Trophoblast cell (in vitro differentiated cells and primary cell): ENCODE data around the gene TLE4.
A peak's percentile ranks its signal among the peaks of the same experiment; 100 is the strongest.

Experiments used
- DNase-seq, 2 donors: peaks; one replicate each; pipeline ENCODE4 v3.0.0-alpha.2; 2016
- H2AFZ ChIP-seq: 2 replicates; pipeline ENCODE4 v1.6.1; 2013; ENCODE audit warnings: low read length, moderate library complexity, mild to moderate bottlenecking; ENCODE audit not compliant: insufficient read depth, poor library complexity
- H2AK5ac ChIP-seq: 2 replicates; pipeline ENCODE4 v1.6.1; 2013; ENCODE audit warnings: mild to moderate bottlenecking, low read length
- H2BK120ac ChIP-seq: 2 replicates; pipeline ENCODE4 v1.6.1; 2013; ENCODE audit warnings: low read length, mild to moderate bottlenecking, moderate library complexity; ENCODE audit not compliant: insufficient read depth, poor library complexity
- H2BK12ac ChIP-seq: 2 replicates; pipeline ENCODE4 v1.6.1; 2013; ENCODE audit warnings: mild to moderate bottlenecking, low read length, moderate library complexity
- H2BK5ac ChIP-seq: 2 replicates; pipeline ENCODE4 v1.6.1; 2013; ENCODE audit warnings: low read length, low read depth, moderate library complexity, mild to moderate bottlenecking; ENCODE audit not compliant: poor library complexity
- H3K14ac ChIP-seq: 2 replicates; pipeline ENCODE4 v1.6.1; 2013; ENCODE audit warnings: mild to moderate bottlenecking, low read length
- H3K18ac ChIP-seq: 2 replicates; pipeline ENCODE4 v1.6.1; 2013; ENCODE audit warnings: mild to moderate bottlenecking, low read length
- H3K23ac ChIP-seq: 2 replicates; pipeline ENCODE4 v1.6.1; 2013; ENCODE audit warnings: low read length
- H3K27ac ChIP-seq: 2 replicates; pipeline ENCODE4 v1.5.1; 2013; ENCODE audit warnings: low read depth, mild to moderate bottlenecking, inconsistent platforms, low read length, moderate library complexity
- H3K27me3 ChIP-seq: 2 replicates; pipeline ENCODE4 v1.6.1; 2013; ENCODE audit warnings: inconsistent platforms, mild to moderate bottlenecking, low read length, moderate library complexity; ENCODE audit not compliant: insufficient read depth
- H3K36me3 ChIP-seq, 2 experiments: 1 replicate in 1 of 2; 2 replicates in 1 of 2; pipeline ENCODE4 v1.6.1; 2013; ENCODE audit warnings: low read length in 2 of 2, mild to moderate bottlenecking in 2 of 2, moderate library complexity in 1 of 2; ENCODE audit not compliant: insufficient read depth in 2 of 2, control insufficient read depth in 1 of 2
- H3K4ac ChIP-seq: 2 replicates; pipeline ENCODE4 v1.6.1; 2013; ENCODE audit warnings: low read depth, mild to moderate bottlenecking, low read length, moderate library complexity
- H3K4me1 ChIP-seq, 2 experiments: 1 replicate in 1 of 2; 2 replicates in 1 of 2; pipeline ENCODE4 v1.6.1; 2013; ENCODE audit warnings: low read length in 2 of 2, mild to moderate bottlenecking in 2 of 2, moderate library complexity in 1 of 2; ENCODE audit not compliant: insufficient read depth in 2 of 2, control insufficient read depth in 1 of 2
- H3K4me2 ChIP-seq: 2 replicates; pipeline ENCODE4 v1.6.1; 2013; ENCODE audit warnings: inconsistent platforms, mild to moderate bottlenecking, low read length, moderate library complexity
- H3K4me3 ChIP-seq: 2 replicates; pipeline ENCODE4 v1.5.1; 2013; ENCODE audit warnings: mild to moderate bottlenecking, low read depth, low read length, inconsistent platforms
- H3K79me1 ChIP-seq: one replicate; pipeline ENCODE4 v1.6.1; 2013; ENCODE audit warnings: low read length
- H3K79me2 ChIP-seq: 2 replicates; pipeline ENCODE4 v1.6.1; 2013; ENCODE audit warnings: low read length, mild to moderate bottlenecking; ENCODE audit not compliant: control insufficient read depth, insufficient read depth, poor library complexity
- H3K9ac ChIP-seq: 2 replicates; pipeline ENCODE4 v1.6.1; 2013; ENCODE audit warnings: mild to moderate bottlenecking, low read length
- H3K9me3 ChIP-seq: 2 replicates; pipeline ENCODE4 v1.6.1; 2013; ENCODE audit warnings: low read depth, mild to moderate bottlenecking, control low read depth, inconsistent platforms, low read length; ENCODE audit not compliant: insufficient read depth
- H4K12ac ChIP-seq: 2 replicates; pipeline ENCODE4 v1.6.1; 2013; ENCODE audit warnings: low read depth, mild to moderate bottlenecking, low read length, moderate library complexity
- H4K8ac ChIP-seq: 2 replicates; pipeline ENCODE4 v1.6.1; 2013; ENCODE audit warnings: low read depth, mild to moderate bottlenecking, low read length, moderate library complexity
- H4K91ac ChIP-seq: one replicate; pipeline ENCODE4 v1.6.1; 2013; ENCODE audit warnings: low read depth, mild to moderate bottlenecking, low read length, moderate library complexity
- WGBS: extraction: QIAGEN DNeasy Blood & Tissue Kit; methylation state at CpG from one replicate; pipeline ENCODE4 v1.1.7; 2013; ENCODE audit warnings: missing lambda C conversion rate; ENCODE audit not compliant: insufficient read length, insufficient coverage; ENCODE audit errors: extremely low coverage; 5-methylcytosine and 5-hydroxymethylcytosine counted together

TLE4 gene

GRCh38 chr9:79644048-79644447 is 72.3 kb downstream of the TLE4 start:
- no peak overlapping the region for H3K18ac ChIP-seq
- H3K4me2 ChIP-seq = no peak overlapping the region
- no peak overlapping the region for H3K14ac ChIP-seq
- no CpG with 5 or more reads among the region's 6 CpGs for WGBS
- no peaks in the 10 kb centered on the region for H3K9me3 ChIP-seq
- H3K4me1 ChIP-seq = no peaks in the 10 kb centered on the region
- no peak overlapping the region for H2BK120ac ChIP-seq
- DNase-seq = no peak
- no peak overlapping the region for H2AFZ ChIP-seq
- H3K9ac ChIP-seq = no peak overlapping the region
- H3K79me1 ChIP-seq = no peaks in the 10 kb centered on the region
- H3K23ac ChIP-seq = no peak overlapping the region
- H3K27me3 ChIP-seq = no peaks in the 10 kb centered on the region
- peak overlapping the region; percentile 36 for H3K4ac ChIP-seq
- peaks cover 1% of the 10 kb centered on the region for H3K79me2 ChIP-seq
- no peak overlapping the region for H2AK5ac ChIP-seq
- no peak overlapping the region for H4K91ac ChIP-seq
- H3K27ac ChIP-seq = no peak overlapping the region
- H4K8ac ChIP-seq = no peak overlapping the region
- H2BK5ac ChIP-seq = no peak overlapping the region
- no peak overlapping the region for H3K4me3 ChIP-seq
- H3K36me3 ChIP-seq = peaks cover 6 to 8% of the 10 kb centered on the region in 2 experiments
- H4K12ac ChIP-seq = no peak overlapping the region
- no peak overlapping the region for H2BK12ac ChIP-seq

GRCh38 chr9:79644601-79645000 is 72.8 kb downstream of the TLE4 start:
- no peak overlapping the region for H3K4me3 ChIP-seq
- no peak overlapping the region for H2BK120ac ChIP-seq
- no peaks in the 10 kb centered on the region for H3K27me3 ChIP-seq
- no peak overlapping the region for H3K4ac ChIP-seq
- H3K9me3 ChIP-seq = no peaks in the 10 kb centered on the region
- no peak overlapping the region for H4K91ac ChIP-seq
- H2BK12ac ChIP-seq = no peak overlapping the region
- no peaks in the 10 kb centered on the region for H3K79me1 ChIP-seq
- H3K4me1 ChIP-seq = no peaks in the 10 kb centered on the region
- no peak overlapping the region for H4K12ac ChIP-seq
- H3K14ac ChIP-seq = no peak overlapping the region
- H4K8ac ChIP-seq = no peak overlapping the region
- H3K79me2 ChIP-seq = peaks cover 2% of the 10 kb centered on the region
- no peak overlapping the region for H3K4me2 ChIP-seq
- no peak overlapping the region for H2AK5ac ChIP-seq
- H2AFZ ChIP-seq = no peak overlapping the region
- no CpG with 5 or more reads among the region's 4 CpGs for WGBS
- H2BK5ac ChIP-seq = no peak overlapping the region
- peaks cover 6 to 9% of the 10 kb centered on the region in 2 experiments for H3K36me3 ChIP-seq
- no peak overlapping the region for H3K9ac ChIP-seq
- no peak overlapping the region for H3K18ac ChIP-seq
- H3K27ac ChIP-seq = no peak overlapping the region
- DNase-seq = no peak
- H3K23ac ChIP-seq = no peak overlapping the region

- peaks cover 2% of the 10 kb centered on the region for H3K79me2 ChIP-seq
- H3K4me1 ChIP-seq = no peaks in the 10 kb centered on the region
- H2BK12ac ChIP-seq = no peak overlapping the region
- no peak for DNase-seq
- no peak overlapping the region for H3K4me3 ChIP-seq
- H3K9ac ChIP-seq = no peak overlapping the region
- no peak overlapping the region for H3K23ac ChIP-seq
- no peak overlapping the region for H4K12ac ChIP-seq
- H3K14ac ChIP-seq = no peak overlapping the region
- H2AFZ ChIP-seq = no peak overlapping the region
- no peak overlapping the region for H2BK120ac ChIP-seq
- no peaks in the 10 kb centered on the region for H3K27me3 ChIP-seq
- peaks cover 6 to 12% of the 10 kb centered on the region in 2 experiments for H3K36me3 ChIP-seq
- no peak overlapping the region for H4K91ac ChIP-seq
- H4K8ac ChIP-seq = no peak overlapping the region
- H3K79me1 ChIP-seq = no peaks in the 10 kb centered on the region
- H2AK5ac ChIP-seq = no peak overlapping the region
- H3K27ac ChIP-seq = no peak overlapping the region
- WGBS = 100% methylated on average over 1 of the region's 3 CpGs
- no peaks in the 10 kb centered on the region for H3K9me3 ChIP-seq
- H3K4ac ChIP-seq = no peak overlapping the region
- no peak overlapping the region for H3K4me2 ChIP-seq
- no peak overlapping the region for H2BK5ac ChIP-seq
- no peak overlapping the region for H3K18ac ChIP-seq
Measured at GRCh38 chr9:79645110-79645509, 73.3 kb downstream of the TLE4 start.

DNA sequence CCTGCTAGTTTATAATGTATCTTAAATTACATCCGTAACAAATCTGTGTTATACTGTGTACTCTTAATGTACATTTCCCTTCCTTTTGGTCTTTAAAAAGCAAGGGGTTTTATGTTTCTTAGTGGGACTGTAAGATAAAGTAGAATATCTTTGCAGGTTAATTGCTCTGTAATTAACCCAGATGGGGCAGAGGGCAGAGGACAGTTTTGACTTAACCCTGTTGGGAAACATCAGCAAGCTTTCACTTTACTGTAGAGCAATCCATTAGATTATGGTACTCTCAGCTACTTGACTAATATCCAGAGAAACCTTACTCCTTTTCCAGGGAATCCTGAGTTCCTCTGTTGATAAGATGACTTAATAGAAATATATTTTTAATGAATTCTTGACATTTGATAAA is 74.3 kb downstream of the TLE4 start:
- WGBS = no CpG with 5 or more reads among the region's 1 CpG
- Histone ChIP-seq H2BK120ac (no peak overlapping the region), H4K8ac (no peak overlapping the region), H3K23ac (no peak overlapping the region), H4K91ac (no peak overlapping the region), H3K4ac (no peak overlapping the region), H2AFZ (no peak overlapping the region), H3K79me2 (peaks cover 2% of the 10 kb centered on the region), H3K14ac (no peak overlapping the region), H2BK5ac (no peak overlapping the region), H3K27ac (no peak overlapping the region), H3K27me3 (no peaks in the 10 kb centered on the region), H3K9me3 (no peaks in the 10 kb centered on the region), H3K4me1 (no peaks in the 10 kb centered on the region), H3K4me3 (no peak overlapping the region), H3K4me2 (no peak overlapping the region), H3K9ac (no peak overlapping the region), H3K18ac (no peak overlapping the region), H3K36me3 (peaks cover 6 to 12% of the 10 kb centered on the region in 2 experiments), H2BK12ac (no peak overlapping the region), H3K79me1 (no peaks in the 10 kb centered on the region), H2AK5ac (no peak overlapping the region), H4K12ac (no peak overlapping the region)
- DNase-seq = no peak
